Measurements from ENCODE around the gene HKDC1. TPM values are rescaled to one million over a fixed set of nuclear protein-coding genes. Genes with fewer than 3 reads are reported as not detected.

The HKDC1 gene
- polyA plus RNA-seq, 1 of the 3 experiments (the other 2 are of a cell fraction): 0.10 TPM

GRCh38 chr10:69295027-69295636 is 75.0 kb downstream of the HKDC1 start:
- POLR2A ChIA-PET: interaction anchor here (1.2 to 1.3 kb wide), 2 partner anchors 10 to 79 kb away, joined by 3 to 4 read pairs; no protein-coding TSS in a partner anchor
- 85% methylated on average over 10 of the region's 11 CpGs for WGBS (ENCODE audit: low lambda C conversion rate)
- CTCF ChIA-PET: no interaction called here
- no peaks in the 10 kb centered on the region for H3K36me3 ChIP-seq (replicated peaks in 1 of 2; ENCODE audit: control insufficient read depth in 1 of 2, insufficient read depth in 2 of 2, low read length in 1 of 2)
- H3K9me2 ChIP-seq: no peaks in the 10 kb centered on the region
- H2AFZ ChIP-seq (ENCODE audit: low read depth): no peak overlapping the region
- H3K79me2 ChIP-seq (ENCODE audit: insufficient read depth): no peaks in the 10 kb centered on the region
- H3K27me3 ChIP-seq (ENCODE audit: insufficient read depth): peaks cover 26% of the 10 kb centered on the region; the same call in 1 of the 2 replicates
- H3K4me3 ChIP-seq (ENCODE audit: low read depth in 2 of 2, low read length in 1 of 2): no peak overlapping the region
- no peaks in the 10 kb centered on the region; a peak in 1 of 4 replicates for H3K4me1 ChIP-seq (ENCODE audit: control insufficient read depth in 1 of 2, insufficient read depth in 2 of 2, low read depth in 1 of 2, low read length in 1 of 2)
- H3K9me3 ChIP-seq: no peaks in the 10 kb centered on the region
- no peak overlapping the region for H3K9ac ChIP-seq
- DNase-seq: no peak
- H4K20me1 ChIP-seq (ENCODE audit: insufficient read depth): no peaks in the 10 kb centered on the region
- TF ChIP-seq TCF12 (IDR thresholded peaks at IDR 0.05): no peak
- TF ChIP-seq NFIC (IDR thresholded peaks at IDR 0.05; ENCODE audit: borderline replicate concordance): no peak
- no peak for TF ChIP-seq USF2 (IDR thresholded peaks at IDR 0.05; ENCODE audit: borderline replicate concordance, low read depth, low read length)
- no peak for TF ChIP-seq IRF3 (IDR thresholded peaks at IDR 0.05; ENCODE audit: low read depth, low read length)
- no peak for TF ChIP-seq ZBTB33 (IDR thresholded peaks at IDR 0.05; ENCODE audit: borderline replicate concordance, low read depth)
- TF ChIP-seq GATA2 (CRISPR knock-in tag; IDR thresholded peaks at IDR 0.05): no peak
- TF ChIP-seq RXRA (IDR thresholded peaks at IDR 0.05; ENCODE audit: borderline replicate concordance, low read depth): no peak
- no peak for TF ChIP-seq SIN3A (IDR thresholded peaks at IDR 0.05; ENCODE audit: borderline replicate concordance, low read depth, low read length)
- TF ChIP-seq POLR2AphosphoS5 (IDR thresholded peaks at IDR 0.05; ENCODE audit: low read depth, low read length): no peak
- no peak for TF ChIP-seq RAD21 (IDR thresholded peaks at IDR 0.05; ENCODE audit: low read length)
- TF ChIP-seq USF1 (IDR thresholded peaks at IDR 0.05; ENCODE audit: borderline replicate concordance, low read depth): no peak
- no peak for TF ChIP-seq EP300 (IDR thresholded peaks at IDR 0.05; ENCODE audit: borderline replicate concordance in 1 of 2, low read depth in 1 of 2, low read length in 1 of 2)
- TF ChIP-seq YY1 (IDR thresholded peaks at IDR 0.05; ENCODE audit: low read depth): no peak
- no peak for TF ChIP-seq JUND (IDR thresholded peaks at IDR 0.05)
- TF ChIP-seq TAF1 (IDR thresholded peaks at IDR 0.05; ENCODE audit: borderline replicate concordance, low read depth, low read length): no peak
- no peak for TF ChIP-seq MEF2A (IDR thresholded peaks at IDR 0.05; ENCODE audit: borderline replicate concordance, low read depth)
- TF ChIP-seq RFX5 (IDR thresholded peaks at IDR 0.05; ENCODE audit: low read length): no peak
- no peak for TF ChIP-seq CTCF (IDR thresholded peaks at IDR 0.05)
- H3K27ac ChIP-seq (ENCODE audit: low read depth in 2 of 2, low read length in 1 of 2): no peak overlapping the region
- H3K4me2 ChIP-seq: no peak overlapping the region
- H3F3A ChIP-seq (replicated peaks; ENCODE audit: insufficient read depth): no peaks in the 10 kb centered on the region

Data from SK-N-SH (cell line).